Neural cell (in vitro differentiated cells): Measurements from ENCODE around the gene TAF7. TPM values are rescaled to one million over a fixed set of nuclear protein-coding genes. Genes with fewer than 3 reads are reported as not detected.

Experiments used
- H2AFZ ChIP-seq: fragments of 200-600, 300-800 bp; sonication (generic), shearing (Covaris generic); 2 replicates; pipeline ENCODE4 v1.6.0; 2014; ENCODE audit warnings: low read depth, mild to moderate bottlenecking, antibody characterized with exemption, low read length, moderate library complexity
- H3F3A ChIP-seq: fragments of 200-600 bp; shearing (Covaris generic); 2 replicates; pipeline ENCODE4 v1.6.1; 2016; ENCODE audit warnings: mild to moderate bottlenecking, moderate library complexity, mixed read lengths, antibody characterized with exemption, low read length; ENCODE audit not compliant: insufficient read depth, poor library complexity, severe bottlenecking
- H3K27ac ChIP-seq: fragments of 200-600, 300-800 bp; sonication (generic), shearing (Covaris generic); 2 replicates; pipeline ENCODE4 v1.5.1; 2014; ENCODE audit warnings: mild to moderate bottlenecking, low read length, moderate library complexity
- H3K27me3 ChIP-seq: fragments of 300-800, 200-600 bp; sonication (generic), shearing (Covaris generic); 2 replicates; pipeline ENCODE4 v1.6.0; 2014; ENCODE audit warnings: mild to moderate bottlenecking, low read depth, low read length, moderate library complexity; ENCODE audit not compliant: insufficient read depth
- H3K36me3 ChIP-seq: fragments of 300-800, 200-600 bp; sonication (generic), shearing (Covaris generic); 2 replicates; pipeline ENCODE4 v1.5.1; 2014; ENCODE audit warnings: mild to moderate bottlenecking, antibody characterized with exemption, low read length, moderate library complexity; ENCODE audit not compliant: insufficient read depth
- H3K4me2 ChIP-seq: fragments of 300-800, 200-600 bp; sonication (generic), shearing (Covaris generic); 2 replicates; pipeline ENCODE4 v1.6.0; 2014; ENCODE audit warnings: mild to moderate bottlenecking, low read length
- H3K4me3 ChIP-seq: fragments of 300-800, 200-600 bp; sonication (generic), shearing (Covaris generic); 2 replicates; pipeline ENCODE4 v1.5.1; 2014; ENCODE audit warnings: mild to moderate bottlenecking, low read length, moderate library complexity
- H3K79me2 ChIP-seq: fragments of 200-600 bp; shearing (Covaris generic); replicated peaks from 2 replicates; pipeline ENCODE4 v1.6.0; 2014; ENCODE audit warnings: mild to moderate bottlenecking, low read length, moderate library complexity; ENCODE audit not compliant: insufficient read depth
- H3K9ac ChIP-seq: fragments of 300-800, 200-600 bp; sonication (generic), shearing (Covaris generic); 2 replicates; pipeline ENCODE4 v1.6.1; 2016; ENCODE audit warnings: mild to moderate bottlenecking, low read length, mixed read lengths
- H3K9me2 ChIP-seq: fragments of 200-600 bp; shearing (Covaris generic); 2 replicates; pipeline ENCODE4 v1.6.1; 2016; ENCODE audit warnings: mild to moderate bottlenecking, low read length, mixed read lengths; ENCODE audit not compliant: insufficient read depth
- H3K9me3 ChIP-seq: fragments of 200-600, 300-800 bp; sonication (generic), shearing (Covaris generic); 2 replicates; pipeline ENCODE4 v1.6.1; 2016; ENCODE audit warnings: mild to moderate bottlenecking, mixed run types, low read length, moderate library complexity, mixed read lengths
- H4K20me1 ChIP-seq: fragments of 200-600 bp; shearing (Covaris generic); 2 replicates; pipeline ENCODE4 v1.6.1; 2016; ENCODE audit warnings: mild to moderate bottlenecking, mixed run types; ENCODE audit not compliant: insufficient read depth
- CTCF ChIP-seq: fragments of 450-650 bp; IDR thresholded peaks from 2 replicates; pipeline ENCODE4 v1.5.1; 2014; ENCODE audit warnings: antibody characterized with exemption, mild to moderate bottlenecking, moderate library complexity; ENCODE audit not compliant: poor library complexity, severe bottlenecking
- EP300 ChIP-seq: fragments of 450-650 bp; conservative IDR thresholded peaks from 2 replicates; pipeline ENCODE4 v1.6.1; 2014; ENCODE audit warnings: antibody characterized with exemption, mild to moderate bottlenecking, moderate library complexity; ENCODE audit not compliant: poor library complexity, severe bottlenecking
- EZH2 ChIP-seq: fragments of 200-600, 300-800 bp; shearing (Covaris generic), sonication (generic); IDR thresholded peaks from 2 replicates; pipeline ENCODE4 v1.6.1; 2014; ENCODE audit warnings: antibody characterized with exemption, low read length, borderline replicate concordance, mild to moderate bottlenecking; ENCODE audit not compliant: insufficient read depth, poor library complexity, severe bottlenecking
- MXI1 ChIP-seq: fragments of 450-650 bp; conservative IDR thresholded peaks from 2 replicates; pipeline ENCODE4 v1.6.1; 2014; ENCODE audit warnings: antibody characterized with exemption, mild to moderate bottlenecking; ENCODE audit not compliant: poor library complexity, severe bottlenecking
- POLR2AphosphoS5 ChIP-seq: IDR thresholded peaks from 2 replicates; pipeline ENCODE4 v1.6.1; 2012
- RAD21 ChIP-seq: fragments of 450-650 bp; conservative IDR thresholded peaks from 2 replicates; pipeline ENCODE4 v1.6.1; 2014; ENCODE audit warnings: antibody characterized with exemption, mild to moderate bottlenecking, moderate library complexity
- REST ChIP-seq: IDR thresholded peaks from 2 replicates; pipeline ENCODE4 v1.6.1; 2012; ENCODE audit warnings: borderline replicate concordance
- SMC3 ChIP-seq: fragments of 450-650 bp; conservative IDR thresholded peaks from 2 replicates; pipeline ENCODE4 v1.6.1; 2014; ENCODE audit warnings: antibody characterized with exemption, mild to moderate bottlenecking, moderate library complexity; ENCODE audit not compliant: poor library complexity
- TAF1 ChIP-seq: IDR thresholded peaks from 2 replicates; pipeline ENCODE4 v1.6.1; 2012; ENCODE audit warnings: low read depth
- polyA plus RNA-seq: library from polyadenylated mRNA; depleted of rRNA; stranded (reverse); fragments of >200 nt; gene quantifications from 2 replicates; pipeline ENCODE4 v1.2.3, GENCODE V29; 2014

TAF7 gene
- polyA plus RNA-seq, 1 donor from 2014 or later: 198 TPM

GRCh38 chr5:141330299-141331080 is 9.9 kb upstream of the TAF7 start, which contains the start of gene PCDHGA1:
Gene PCDHGA1 (plus strand): TSS chr5:141330514.
- Histone ChIP-seq H3K79me2 (no peaks in the 10 kb centered on the region), H3K4me2 (no peak within 1 kb of the TSS), H2AFZ (no peak within 1 kb of the TSS), H4K20me1 (no peaks in the 10 kb centered on the region), H3K9me3 (peaks cover 7% of the 10 kb centered on the region), H3K9ac (no peak within 1 kb of the TSS), H3K4me3 (no peak within 1 kb of the TSS), H3K27ac (no peak within 1 kb of the TSS), H3K9me2 (no peaks in the 10 kb centered on the region), H3F3A (no peaks in the 10 kb centered on the region), H3K27me3 (no peaks in the 10 kb centered on the region), H3K36me3 (no peaks in the 10 kb centered on the region)
- no peak for TF ChIP-seq REST
- no peak for TF ChIP-seq POLR2AphosphoS5
- no peak for TF ChIP-seq SMC3
- no peak for TF ChIP-seq CTCF
- no peak for TF ChIP-seq EZH2
- no peak for TF ChIP-seq RAD21

GRCh38 chr5:141328231-141328630 is 7.6 kb upstream of the TAF7 start:
- no peak for TF ChIP-seq REST
- no peak for TF ChIP-seq TAF1
- TF ChIP-seq CTCF: no peak
- no peak for TF ChIP-seq RAD21
- TF ChIP-seq EZH2: no peak
- no peak for TF ChIP-seq SMC3
- no peak for TF ChIP-seq POLR2AphosphoS5
- TF ChIP-seq EP300: no peak
- no peak for TF ChIP-seq MXI1
- Histone ChIP-seq H3K36me3 (no peaks in the 10 kb centered on the region), H3F3A (no peaks in the 10 kb centered on the region), H4K20me1 (no peaks in the 10 kb centered on the region), H3K79me2 (no peaks in the 10 kb centered on the region), H3K9me3 (peaks cover 7% of the 10 kb centered on the region), H3K27ac (no peak overlapping the region), H3K9me2 (no peaks in the 10 kb centered on the region), H3K4me3 (no peak overlapping the region), H3K4me2 (no peak overlapping the region), H3K9ac (no peak overlapping the region), H3K27me3 (no peaks in the 10 kb centered on the region), H2AFZ (no peak overlapping the region)
